Astrocyte of the cerebellum (primary cell): ENCODE measurements around the gene MGAT5.

Experiments used
- DNase-seq: peaks from one replicate; pipeline ENCODE4 v3.0.0-alpha.2; 2011; ENCODE audit warnings: low read depth
- H3K4me3 ChIP-seq: 2 replicates; pipeline ENCODE4 v1.5.1; 2011; ENCODE audit warnings: mild to moderate bottlenecking, low read depth, low read length, moderate library complexity
- CTCF ChIP-seq: IDR thresholded peaks from 2 replicates; pipeline ENCODE4 v1.5.1; 2012; ENCODE audit warnings: low read length, low read depth, moderate library complexity, mild to moderate bottlenecking; ENCODE audit errors: missing control alignments
- in situ Hi-C: cut with HindIII; loops from 2 replicates; pipeline ENCODE4 v1.10.0; 2017; ENCODE audit warnings: low sequenced_read_pairs

The MGAT5 gene

GRCh38 chr2:134276381-134277172 lies 22.7 kb downstream of the MGAT5 start:
- in situ Hi-C loops = no loop called here
- TF ChIP-seq CTCF = no peak
- no peak overlapping the region for H3K4me3 ChIP-seq
- DNase-seq = no peak

DNA sequence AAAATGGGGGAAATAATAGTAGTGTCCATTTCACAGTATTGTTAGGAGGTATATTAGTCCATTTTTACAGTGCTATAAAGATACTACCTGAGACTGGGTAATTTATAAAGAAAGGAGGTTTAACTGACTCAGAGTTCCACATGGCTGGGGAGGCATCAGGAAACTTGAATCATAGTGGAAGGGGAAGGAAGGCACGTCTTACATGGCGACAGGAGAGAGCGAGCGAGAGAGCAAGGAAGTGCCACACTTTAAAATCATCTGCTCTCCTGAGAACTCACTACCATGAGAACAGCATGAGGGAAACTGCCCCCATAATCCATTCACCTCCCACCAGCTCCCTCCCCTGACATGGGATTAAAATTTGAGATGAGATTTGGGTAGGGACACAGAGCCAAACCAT lies 23.4 kb downstream of the MGAT5 start:
- in situ Hi-C loops = no loop called here
- H3K4me3 ChIP-seq = no peak overlapping the region
- no peak for DNase-seq
- no peak for TF ChIP-seq CTCF

GRCh38 chr2:134278553-134278952 lies 24.7 kb downstream of the MGAT5 start:
- no peak for TF ChIP-seq CTCF
- no peak overlapping the region for H3K4me3 ChIP-seq
- no peak for DNase-seq
- in situ Hi-C loops = no loop called here

DNA sequence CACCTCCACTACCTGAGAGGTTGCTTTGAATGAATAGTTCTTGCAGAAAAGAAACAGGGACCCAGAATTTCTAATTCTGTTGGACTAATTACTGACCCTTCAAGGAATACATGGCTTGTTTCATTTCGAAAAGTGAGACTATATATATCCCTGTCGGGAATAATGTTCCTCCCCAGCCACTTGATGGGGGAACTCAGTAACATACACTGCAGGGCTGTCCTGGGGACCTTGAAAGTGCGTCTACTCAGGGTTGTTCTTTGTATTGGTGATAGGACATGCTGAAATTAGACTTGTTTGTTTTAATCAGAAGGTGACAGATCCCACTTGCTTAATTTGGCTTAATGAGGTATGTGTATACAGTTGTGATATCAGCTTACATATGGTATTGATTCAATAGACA lies 25.5 kb downstream of the MGAT5 start:
- in situ Hi-C loops = no loop called here
- TF ChIP-seq CTCF = no peak
- H3K4me3 ChIP-seq = no peak overlapping the region
- DNase-seq = no peak

DNA sequence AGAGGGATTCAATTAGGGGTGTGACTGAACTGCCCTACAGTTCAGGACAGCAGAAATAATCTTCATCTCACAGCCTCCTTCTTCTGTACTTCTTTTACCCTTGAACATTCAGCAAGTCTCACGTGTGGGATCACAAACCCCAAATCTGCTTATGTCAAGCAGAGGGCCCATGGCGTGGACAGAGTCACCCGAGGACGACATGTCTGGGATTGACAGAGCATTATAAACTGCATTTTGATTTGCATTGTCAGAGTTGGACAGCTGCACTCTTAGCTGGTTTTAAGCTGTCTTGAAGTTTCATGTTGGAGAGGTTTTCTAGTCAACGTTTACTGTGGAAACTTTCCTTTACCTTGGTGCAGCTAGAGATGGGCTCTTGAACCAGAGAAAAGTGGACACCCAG lies 26.4 kb downstream of the MGAT5 start:
- no peak for DNase-seq
- in situ Hi-C loops = no loop called here
- TF ChIP-seq CTCF = no peak
- H3K4me3 ChIP-seq = no peak overlapping the region

DNA sequence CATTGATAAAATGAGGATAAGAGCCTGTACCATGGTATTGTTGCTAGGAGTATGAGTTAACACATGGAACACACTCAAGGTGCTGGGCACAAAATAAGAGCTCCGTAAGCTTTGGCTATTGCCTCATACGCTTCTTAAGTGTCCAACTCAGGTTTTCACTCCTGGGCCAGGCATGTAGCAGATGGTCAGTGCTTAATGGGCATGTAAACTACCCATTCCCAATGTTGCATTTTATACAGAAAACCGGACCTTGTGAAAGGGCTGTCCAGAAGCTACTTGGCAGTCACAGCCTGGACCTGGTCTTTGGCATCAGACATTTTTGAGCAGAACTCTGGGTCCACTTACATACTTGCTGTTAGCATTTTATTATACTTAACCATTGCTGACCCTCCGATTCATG lies 26.9 kb downstream of the MGAT5 start:
- TF ChIP-seq CTCF = no peak
- in situ Hi-C loops = no loop called here
- no peak overlapping the region for H3K4me3 ChIP-seq
- DNase-seq = no peak
